Ovary (tissue), 3 donors: ENCODE data around the gene DROSHA.

ENCODE experiments used
- POLR2A ChIP-seq: fragments of 450-650 bp; IDR thresholded peaks from one replicate; pipeline ENCODE4 v1.6.1; 2017; ENCODE audit warnings: antibody characterized with exemption, mild to moderate bottlenecking, moderate library complexity
- TF ChIP-seq, protein P1 (sequence below), 3 donors: fragments of 450-650 bp in 2 of 3; fragments of 200-600 bp in 1 of 3; IDR thresholded peaks; one replicate each; pipeline versions ENCODE4 v1.5.1 to v1.8.0; 2016 to 2022; ENCODE audit warnings: antibody characterized with exemption in 3 of 3, mild to moderate bottlenecking in 1 of 3
- donor health status: DM: no; HTN: no; CAD: no.

DNA sequence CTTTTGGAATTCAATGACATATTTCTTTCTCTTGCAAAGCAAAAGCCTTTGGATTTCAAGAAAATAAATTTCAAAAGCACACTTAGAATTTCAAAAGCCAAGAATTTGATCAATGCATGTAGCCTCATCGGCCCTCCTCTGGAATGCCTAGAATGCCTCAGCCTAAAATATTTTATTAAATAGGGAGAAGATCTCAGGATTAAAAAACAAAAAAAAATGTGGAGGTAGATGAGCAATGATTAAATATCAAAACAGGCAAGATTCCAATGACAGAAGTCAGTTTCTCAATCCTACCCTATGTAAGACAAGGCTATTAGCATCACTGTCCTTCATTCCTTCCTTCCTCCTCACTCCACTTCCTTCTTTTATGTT is 169.4 kb downstream of the DROSHA start:
- TF ChIP-seq, protein P1, sequence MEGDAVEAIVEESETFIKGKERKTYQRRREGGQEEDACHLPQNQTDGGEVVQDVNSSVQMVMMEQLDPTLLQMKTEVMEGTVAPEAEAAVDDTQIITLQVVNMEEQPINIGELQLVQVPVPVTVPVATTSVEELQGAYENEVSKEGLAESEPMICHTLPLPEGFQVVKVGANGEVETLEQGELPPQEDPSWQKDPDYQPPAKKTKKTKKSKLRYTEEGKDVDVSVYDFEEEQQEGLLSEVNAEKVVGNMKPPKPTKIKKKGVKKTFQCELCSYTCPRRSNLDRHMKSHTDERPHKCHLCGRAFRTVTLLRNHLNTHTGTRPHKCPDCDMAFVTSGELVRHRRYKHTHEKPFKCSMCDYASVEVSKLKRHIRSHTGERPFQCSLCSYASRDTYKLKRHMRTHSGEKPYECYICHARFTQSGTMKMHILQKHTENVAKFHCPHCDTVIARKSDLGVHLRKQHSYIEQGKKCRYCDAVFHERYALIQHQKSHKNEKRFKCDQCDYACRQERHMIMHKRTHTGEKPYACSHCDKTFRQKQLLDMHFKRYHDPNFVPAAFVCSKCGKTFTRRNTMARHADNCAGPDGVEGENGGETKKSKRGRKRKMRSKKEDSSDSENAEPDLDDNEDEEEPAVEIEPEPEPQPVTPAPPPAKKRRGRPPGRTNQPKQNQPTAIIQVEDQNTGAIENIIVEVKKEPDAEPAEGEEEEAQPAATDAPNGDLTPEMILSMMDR (IDR thresholded peaks at IDR 0.05) = no peak
- no peak for TF ChIP-seq POLR2A
